Breast epithelium (tissue), 4 donors: Measurements from ENCODE around the gene F11. TPM values are rescaled to one million over a fixed set of nuclear protein-coding genes. Genes with fewer than 3 reads are reported as not detected.

Experiments
- DNase-seq, 2 donors: peaks; one replicate each; pipeline ENCODE4 v3.0.0-alpha.2; 2019; ENCODE audit warnings: low spot score in 2 of 2
- H3K27ac ChIP-seq, 2 donors: fragments of 200-600 bp; sonication (generic) in 1 of 2; one replicate each; pipeline ENCODE4 v1.5.1; 2016 to 2019; ENCODE audit warnings: mild to moderate bottlenecking in 1 of 2
- H3K27me3 ChIP-seq, 2 donors: fragments of 200-600 bp; sonication (generic) in 1 of 2; one replicate each; pipeline versions ENCODE4 v1.5.1 to v1.6.0; 2017 to 2019; ENCODE audit warnings: control low read depth in 1 of 2, mild to moderate bottlenecking in 1 of 2
- H3K36me3 ChIP-seq: fragments of 200-600 bp; one replicate; pipeline ENCODE4 v1.5.1; 2019
- H3K4me1 ChIP-seq, 2 donors: fragments of 200-600 bp; sonication (generic); one replicate each; pipeline ENCODE4 v1.5.1; 2016 to 2019; ENCODE audit warnings: control low read depth in 1 of 2
- H3K4me3 ChIP-seq, 3 donors: fragments of 200-600 bp; sonication (generic); 1 replicate in 2 of 3; 2 replicates in 1 of 3; pipeline ENCODE4 v1.5.1; 2016 to 2019; ENCODE audit warnings: mild to moderate bottlenecking in 3 of 3, moderate library complexity in 2 of 3
- H3K9me3 ChIP-seq, 2 donors: fragments of 200-600 bp; sonication (generic) in 1 of 2; one replicate each; pipeline ENCODE4 v1.5.1; 2016 to 2019; ENCODE audit warnings: control low read depth in 1 of 2
- CTCF ChIP-seq, 3 donors: fragments of 450-650 bp; IDR thresholded peaks; one replicate each; pipeline ENCODE4 v1.5.1; 2016 to 2017; ENCODE audit warnings: antibody characterized with exemption in 3 of 3, mild to moderate bottlenecking in 3 of 3, moderate library complexity in 3 of 3
- POLR2A ChIP-seq: fragments of 450-650 bp; IDR thresholded peaks from one replicate; pipeline ENCODE4 v1.6.1; 2016; ENCODE audit warnings: antibody characterized with exemption, mild to moderate bottlenecking, moderate library complexity
- POLR2AphosphoS5 ChIP-seq, 3 donors: sonication (generic); formaldehyde crosslinking; IDR thresholded peaks; one replicate each; pipeline ENCODE4 v1.6.1; 2017; ENCODE audit warnings: antibody characterized with exemption in 3 of 3
- intact Hi-C: fragments of 100-400 bp; cut with DNase I; formaldehyde crosslinking; loops from one replicate; pipeline ENCODE4 v1.15.1; 2023; ENCODE audit warnings: low total_unique reads
- total RNA-seq, 3 donors: library from RNA; depleted of rRNA; stranded (reverse); fragments of >200 nt; gene quantifications; one replicate each; pipeline ENCODE4 v1.1.0, GENCODE V29; 2016

F11 gene
- total RNA-seq, 3 donors from 2014 or later = not detected

GRCh38 chr4:186329372-186329771, 63.4 kb downstream of the F11 start:
- peaks cover 6 to 36% of the 10 kb centered on the region in 2 donors for H3K9me3 ChIP-seq
- TF ChIP-seq POLR2A (no peak), CTCF (IDR thresholded peaks at IDR 0.05) (no peak)
- no peak for DNase-seq
- no peaks in the 10 kb centered on the region for H3K36me3 ChIP-seq
- intact Hi-C loops = no loop called here
- H3K27me3 ChIP-seq = no peaks in the 10 kb centered on the region
- H3K27ac ChIP-seq = no peak overlapping the region
- no peak overlapping the region for H3K4me3 ChIP-seq
- no peaks in the 10 kb centered on the region for H3K4me1 ChIP-seq

GRCh38 chr4:186330368-186330767, 64.4 kb downstream of the F11 start:
- DNase-seq = no peak
- no peaks in the 10 kb centered on the region for H3K27me3 ChIP-seq
- no peak overlapping the region for H3K27ac ChIP-seq
- intact Hi-C loops = no loop called here
- H3K4me3 ChIP-seq = no peak overlapping the region
- no peaks in the 10 kb centered on the region for H3K4me1 ChIP-seq
- peaks cover 6 to 40% of the 10 kb centered on the region in 2 donors for H3K9me3 ChIP-seq
- H3K36me3 ChIP-seq = no peaks in the 10 kb centered on the region
- no peak for TF ChIP-seq POLR2A
- TF ChIP-seq POLR2AphosphoS5 (IDR thresholded peaks at IDR 0.05) = no peak
- TF ChIP-seq CTCF (IDR thresholded peaks at IDR 0.05) = no peak

GRCh38 chr4:186335793-186336192, 69.8 kb downstream of the F11 start:
- peaks cover 6 to 31% of the 10 kb centered on the region in 2 donors for H3K9me3 ChIP-seq
- no peaks in the 10 kb centered on the region for H3K4me1 ChIP-seq
- intact Hi-C loops = no loop called here

More at GRCh38 chr4:186335793-186336192, 69.8 kb downstream of the F11 start:
- no peak overlapping the region for H3K4me3 ChIP-seq
- no peak overlapping the region for H3K27ac ChIP-seq
- DNase-seq = no peak
- no peaks in the 10 kb centered on the region for H3K27me3 ChIP-seq
- H3K36me3 ChIP-seq = no peaks in the 10 kb centered on the region
- TF ChIP-seq POLR2AphosphoS5 (IDR thresholded peaks at IDR 0.05) (no peak), CTCF (IDR thresholded peaks at IDR 0.05) (no peak), POLR2A (no peak)

Other genes with a start within 250 kb of the F11 start
- gene TLR3, start 197.0 kb upstream of the F11 start, total RNA-seq = 10 to 100 TPM in 1 of 3 donors, 1 to 10 TPM in 2; 4.3 to 13.9 (median 7.4) TPM
- gene FAM149A, start 161.5 kb upstream of the F11 start, total RNA-seq = 10 to 100 TPM in 1 of 3 donors, 1 to 10 TPM in 2; 7.9 to 22.9 (median 8.0) TPM
- gene CYP4V2, start 74.6 kb upstream of the F11 start, total RNA-seq = 10 to 100 TPM; 28.2 to 40.8 (median 36.6) TPM
- 1 to 10 TPM in 1 of 3 donors, under 1 TPM in 2; 0.33 to 1.2 (median 0.96) TPM for gene KLKB1, start 38.7 kb upstream of the F11 start, total RNA-seq